ENCODE measurements around the gene ADGRB2. TPM values are rescaled to one million over a fixed set of nuclear protein-coding genes. Genes with fewer than 3 reads are reported as not detected.

The ADGRB2 gene
- total RNA-seq, 1 experiment from 2014 or later, result 4.2 TPM

GRCh38 chr1:31702836-31703404 lies 61.2 kb downstream of the ADGRB2 start:
- in situ Hi-C loops (cut with HindIII; ENCODE audit: low pct_unique_long_range_greater_than_20kb, low sequenced_read_pairs), result no loop called here
- no peak for DNase-seq (ENCODE audit: low read depth, low spot score)

- in situ Hi-C loops (cut with HindIII; ENCODE audit: low pct_unique_long_range_greater_than_20kb, low sequenced_read_pairs), result no loop called here
- DNase-seq (ENCODE audit: low read depth, low spot score), result peak; percentile 90
Measured at GRCh38 chr1:31701091-31701736, 62.9 kb downstream of the ADGRB2 start.

GRCh38 chr1:31700468-31701090 lies 63.6 kb downstream of the ADGRB2 start:
- no peak for DNase-seq (ENCODE audit: low read depth, low spot score)
- in situ Hi-C loops (cut with HindIII; ENCODE audit: low pct_unique_long_range_greater_than_20kb, low sequenced_read_pairs), result no loop called here

GRCh38 chr1:31699341-31699891 lies 64.7 kb downstream of the ADGRB2 start:
- in situ Hi-C loops (cut with HindIII; ENCODE audit: low pct_unique_long_range_greater_than_20kb, low sequenced_read_pairs), result no loop called here
- no peak for DNase-seq (ENCODE audit: low read depth, low spot score)

- in situ Hi-C loops (cut with HindIII; ENCODE audit: low pct_unique_long_range_greater_than_20kb, low sequenced_read_pairs), result no loop called here
- no peak for DNase-seq (ENCODE audit: low read depth, low spot score)
Measured at GRCh38 chr1:31697369-31697984, 66.7 kb downstream of the ADGRB2 start.

- in situ Hi-C loops (cut with HindIII; ENCODE audit: low pct_unique_long_range_greater_than_20kb, low sequenced_read_pairs), result no loop called here
Measured at GRCh38 chr1:31696242-31696641, 67.9 kb downstream of the ADGRB2 start.

GRCh38 chr1:31695327-31695726 lies 68.8 kb downstream of the ADGRB2 start:
- in situ Hi-C loops (cut with HindIII; ENCODE audit: low pct_unique_long_range_greater_than_20kb, low sequenced_read_pairs), result no loop called here
- DNase-seq (ENCODE audit: low read depth, low spot score), result no peak

More at GRCh38 chr1:31696242-31696641, 67.9 kb downstream of the ADGRB2 start:
- DNase-seq (ENCODE audit: low read depth, low spot score), result peak; percentile 88

GRCh38 chr1:31694964-31695313 lies 69.2 kb downstream of the ADGRB2 start:
- in situ Hi-C loops (cut with HindIII; ENCODE audit: low pct_unique_long_range_greater_than_20kb, low sequenced_read_pairs), result no loop called here
- DNase-seq (ENCODE audit: low read depth, low spot score), result peak; percentile 40

- in situ Hi-C loops (cut with HindIII; ENCODE audit: low pct_unique_long_range_greater_than_20kb, low sequenced_read_pairs), result no loop called here
- no peak for DNase-seq (ENCODE audit: low read depth, low spot score)
Measured at GRCh38 chr1:31694069-31694963, 69.8 kb downstream of the ADGRB2 start.

- in situ Hi-C loops (cut with HindIII; ENCODE audit: low pct_unique_long_range_greater_than_20kb, low sequenced_read_pairs), result no loop called here
- no peak for DNase-seq (ENCODE audit: low read depth, low spot score)
Measured at GRCh38 chr1:31693231-31693630, 70.9 kb downstream of the ADGRB2 start.

GRCh38 chr1:31691951-31692350 lies 72.2 kb downstream of the ADGRB2 start:
- DNase-seq (ENCODE audit: low read depth, low spot score), result no peak
- in situ Hi-C loops (cut with HindIII; ENCODE audit: low pct_unique_long_range_greater_than_20kb, low sequenced_read_pairs), result no loop called here

- in situ Hi-C loops (cut with HindIII; ENCODE audit: low pct_unique_long_range_greater_than_20kb, low sequenced_read_pairs), result no loop called here
- DNase-seq (ENCODE audit: low read depth, low spot score), result no peak
Measured at GRCh38 chr1:31691446-31691845, 72.7 kb downstream of the ADGRB2 start.

GRCh38 chr1:31690921-31691320 lies 73.2 kb downstream of the ADGRB2 start:
- no peak for DNase-seq (ENCODE audit: low read depth, low spot score)
- in situ Hi-C loops (cut with HindIII; ENCODE audit: low pct_unique_long_range_greater_than_20kb, low sequenced_read_pairs), result no loop called here

GRCh38 chr1:31689854-31690253 lies 74.3 kb downstream of the ADGRB2 start:
- in situ Hi-C loops (cut with HindIII; ENCODE audit: low pct_unique_long_range_greater_than_20kb, low sequenced_read_pairs), result no loop called here
- DNase-seq (ENCODE audit: low read depth, low spot score), result peak; percentile 40

GRCh38 chr1:31689379-31689778 lies 74.8 kb downstream of the ADGRB2 start:
- in situ Hi-C loops (cut with HindIII; ENCODE audit: low pct_unique_long_range_greater_than_20kb, low sequenced_read_pairs), result no loop called here
- no peak for DNase-seq (ENCODE audit: low read depth, low spot score)

- no peak for DNase-seq (ENCODE audit: low read depth, low spot score)
- in situ Hi-C loops (cut with HindIII; ENCODE audit: low pct_unique_long_range_greater_than_20kb, low sequenced_read_pairs), result no loop called here
Measured at GRCh38 chr1:31688233-31688918, 75.8 kb downstream of the ADGRB2 start.

- no peak for DNase-seq (ENCODE audit: low read depth, low spot score)
- in situ Hi-C loops (cut with HindIII; ENCODE audit: low pct_unique_long_range_greater_than_20kb, low sequenced_read_pairs), result no loop called here
Measured at GRCh38 chr1:31687601-31688000, 76.5 kb downstream of the ADGRB2 start.

All from SK-MEL-5 (cell line).